GM21423 (cell line): Measurements from ENCODE around the gene SULT1C3.
"Not testable (repeated sequence)": the region's sequence is repeated elsewhere in the genome, so short reads cannot be mapped to it uniquely, and the experiment has no call there.

Experiments
- ATAC-seq: cut with Tn5 transposase; IDR thresholded peaks from one replicate; pipeline ENCODE4 v1.9.1; 2021; ENCODE audit warnings: mild to moderate bottlenecking, moderate library complexity; ENCODE audit not compliant: unreplicated experiment

Gene SULT1C3

DNA sequence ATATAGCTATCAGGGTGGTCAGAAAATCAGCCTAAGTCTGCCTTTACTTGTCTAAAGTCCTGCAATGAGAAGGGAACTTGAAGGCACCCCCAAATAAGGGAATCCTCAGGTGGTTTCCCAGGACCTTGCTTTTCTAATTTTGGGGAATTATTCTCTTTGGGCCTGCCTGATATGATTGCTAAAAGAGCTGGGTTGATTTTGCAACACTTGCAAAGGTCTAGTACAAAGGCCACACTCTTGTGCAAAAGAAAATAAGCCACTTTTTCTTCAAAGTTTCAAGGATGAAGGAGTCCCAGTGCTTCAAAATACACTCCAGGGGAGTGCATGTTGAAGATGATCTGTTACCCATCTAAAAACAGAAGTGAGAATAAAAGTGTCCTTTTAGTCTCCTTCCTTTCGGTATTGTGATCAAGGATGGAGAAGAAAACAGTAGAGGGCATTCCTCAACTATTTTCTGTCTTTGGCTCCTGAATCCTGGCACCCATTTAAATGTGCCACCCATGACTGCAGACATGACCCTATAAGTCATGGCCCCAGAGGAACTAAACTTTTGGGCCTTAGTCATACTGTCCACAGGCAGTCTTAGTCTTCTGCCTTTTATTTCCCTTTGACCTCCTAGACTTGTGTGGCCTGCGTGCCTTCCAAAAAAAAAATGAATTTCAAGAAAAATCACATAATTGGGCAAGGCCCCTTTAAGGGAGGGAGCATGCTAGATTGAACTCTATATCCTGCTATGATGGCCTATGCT, 5.1 kb downstream of the SULT1C3 start:
- ATAC-seq: no peak

DNA sequence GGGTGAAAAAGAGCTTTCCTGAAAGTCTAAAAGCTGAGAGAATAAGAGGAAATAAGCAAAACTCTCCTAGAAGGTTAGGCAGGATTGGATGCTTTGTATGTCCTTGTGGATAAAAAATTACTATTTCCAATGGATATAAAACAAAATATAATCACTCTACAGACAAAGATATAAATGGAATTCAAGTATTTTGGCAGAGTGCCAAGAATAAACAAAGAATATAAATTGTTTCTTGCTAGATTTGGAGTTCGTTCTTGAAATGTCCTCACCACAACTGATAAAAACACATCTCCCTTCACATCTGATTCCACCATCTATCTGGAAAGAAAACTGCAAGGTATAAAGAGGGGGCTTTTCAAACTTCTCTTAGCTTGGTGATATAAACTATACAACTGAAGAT, 13.3 kb downstream of the SULT1C3 start:
- ATAC-seq: no peak

DNA sequence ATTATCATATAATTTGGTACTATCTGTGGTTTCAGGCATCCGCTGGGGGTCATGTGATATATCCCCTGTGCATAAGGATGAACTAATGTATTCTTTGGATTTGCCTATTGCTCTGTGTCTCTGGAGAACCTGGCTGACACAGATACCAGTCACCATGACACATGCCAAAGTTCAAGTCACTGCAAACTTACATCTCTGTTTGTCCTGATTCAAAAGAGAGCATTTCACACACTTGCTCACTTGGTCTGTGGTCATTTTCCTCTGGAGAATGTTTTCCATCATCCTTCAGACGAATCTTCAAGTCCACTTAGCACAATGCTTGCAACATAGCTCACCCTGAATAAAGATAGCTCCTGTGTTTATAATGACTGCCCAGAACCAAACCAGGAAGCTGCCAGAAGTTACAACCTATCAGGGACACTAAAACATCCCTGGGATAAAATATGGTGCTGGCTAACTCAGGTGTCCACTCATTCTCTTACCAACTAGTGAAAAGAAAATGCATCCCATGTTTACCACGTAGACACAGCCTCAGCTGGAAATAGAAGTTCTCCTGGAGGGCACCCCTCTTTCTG, 18.1 kb downstream of the SULT1C3 start:
- no peak for ATAC-seq

DNA sequence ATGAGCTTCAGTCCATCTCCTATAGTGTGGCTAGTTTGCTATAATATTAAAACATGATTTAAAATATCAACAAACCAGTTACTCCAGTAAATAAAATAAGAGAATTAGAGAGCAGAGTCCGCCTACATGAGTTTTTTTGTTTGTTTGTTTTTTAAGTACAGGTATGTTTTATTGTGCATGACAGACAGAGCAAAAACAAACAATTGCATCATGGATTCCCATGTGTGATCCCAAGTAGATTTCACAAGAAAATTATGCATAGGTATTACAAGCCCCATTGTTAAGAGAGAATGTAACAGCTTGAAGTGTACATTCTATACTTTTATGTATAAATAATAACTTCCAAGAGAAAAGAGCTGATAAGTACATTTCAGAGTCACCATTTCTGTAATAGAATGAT, 21.0 kb downstream of the SULT1C3 start:
- ATAC-seq: no peak

DNA sequence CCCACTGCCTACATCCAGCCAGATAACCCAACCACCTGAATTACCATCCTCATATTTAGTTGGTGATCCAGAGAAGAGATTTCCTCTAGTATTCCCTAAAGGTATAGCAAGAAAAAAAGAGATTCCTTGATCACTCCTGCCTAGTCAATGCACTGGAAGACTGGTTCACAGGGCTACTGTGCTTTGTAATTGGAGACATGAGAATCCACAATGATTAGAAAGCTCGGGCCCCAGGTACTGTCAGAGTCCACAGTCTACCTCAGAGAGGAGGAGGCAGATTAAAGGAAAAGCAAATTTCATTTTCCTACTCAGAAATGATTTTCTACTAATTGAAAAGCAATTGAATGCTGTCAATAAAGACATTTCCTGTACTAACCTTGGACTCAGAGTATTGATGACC, 22.3 kb downstream of the SULT1C3 start:
- ATAC-seq: no peak

DNA sequence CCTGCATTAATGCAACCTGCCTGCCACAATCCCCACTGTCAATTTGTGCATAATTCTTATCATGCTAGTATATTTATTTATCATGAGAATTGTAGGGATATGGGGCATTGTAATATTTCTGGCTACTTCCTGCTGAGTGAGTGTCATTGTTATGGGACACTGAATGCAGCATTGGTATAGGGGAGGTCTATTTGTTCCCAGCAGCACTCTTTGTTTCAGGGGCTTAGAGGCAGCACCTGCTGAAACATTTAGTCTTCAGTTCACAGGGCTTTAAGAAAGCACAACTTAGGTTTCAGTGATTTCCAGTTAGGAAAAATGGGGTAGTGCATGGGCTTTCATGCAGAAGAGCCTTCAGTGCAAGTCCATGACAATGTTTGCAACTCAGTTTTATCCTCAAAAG, 23.6 kb downstream of the SULT1C3 start:
- no peak for ATAC-seq

DNA sequence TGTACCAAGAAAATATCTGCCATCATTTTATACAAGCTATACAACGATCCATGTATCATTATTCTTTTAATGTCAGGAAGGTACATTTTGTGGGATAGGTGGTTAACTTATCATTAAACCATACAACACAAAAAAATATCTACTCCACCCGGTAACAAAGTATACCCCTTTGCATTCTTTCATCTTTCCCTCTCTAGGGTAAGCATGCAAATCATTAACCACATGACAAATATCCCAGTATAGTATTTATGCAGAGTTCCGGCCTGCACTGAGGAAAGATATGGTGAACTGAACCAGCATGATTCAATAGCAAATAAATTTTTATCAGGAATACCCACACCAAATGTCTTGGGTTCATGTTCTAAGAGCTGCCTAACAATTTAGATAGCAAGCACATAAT, 26.4 kb downstream of the SULT1C3 start:
- ATAC-seq: no peak

DNA sequence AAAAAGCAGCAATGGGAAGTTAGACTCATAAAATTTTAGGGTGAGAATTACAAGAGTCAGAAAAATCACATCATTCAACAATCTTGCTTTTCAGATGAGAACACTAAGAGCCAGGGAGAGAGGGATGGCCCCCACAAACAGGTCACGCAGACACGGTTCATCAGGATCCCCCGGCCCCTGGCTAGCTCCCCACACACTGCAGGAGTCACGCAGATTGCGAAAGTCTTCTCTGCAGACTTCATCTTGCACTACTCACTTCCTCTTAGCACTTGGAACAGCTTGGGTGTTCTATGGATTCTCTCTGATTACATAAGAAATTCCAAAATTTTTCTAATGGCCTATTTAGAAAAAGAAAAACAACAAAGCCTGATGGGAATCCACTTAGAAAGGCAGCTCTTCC, 27.3 kb downstream of the SULT1C3 start:
- ATAC-seq: no peak

DNA sequence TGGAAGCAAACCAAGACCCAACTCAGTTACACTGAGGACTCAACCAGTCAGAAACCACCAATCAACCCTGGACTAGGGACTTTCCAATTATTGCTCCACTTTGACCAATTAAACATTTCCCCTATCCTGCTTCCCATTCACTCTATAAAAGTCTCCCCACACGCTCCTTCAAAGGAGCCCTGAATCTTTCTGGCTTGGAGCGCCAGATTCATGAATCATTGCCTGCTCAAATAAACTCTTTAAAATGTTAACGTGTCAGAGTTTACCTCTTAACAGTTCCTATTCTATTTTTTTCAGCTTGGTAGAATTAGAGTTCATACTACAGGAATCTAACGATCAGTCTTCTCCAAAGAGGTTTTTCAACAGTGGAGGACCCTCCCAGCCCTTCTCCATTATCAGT, 28.2 kb downstream of the SULT1C3 start:
- ATAC-seq: no peak

DNA sequence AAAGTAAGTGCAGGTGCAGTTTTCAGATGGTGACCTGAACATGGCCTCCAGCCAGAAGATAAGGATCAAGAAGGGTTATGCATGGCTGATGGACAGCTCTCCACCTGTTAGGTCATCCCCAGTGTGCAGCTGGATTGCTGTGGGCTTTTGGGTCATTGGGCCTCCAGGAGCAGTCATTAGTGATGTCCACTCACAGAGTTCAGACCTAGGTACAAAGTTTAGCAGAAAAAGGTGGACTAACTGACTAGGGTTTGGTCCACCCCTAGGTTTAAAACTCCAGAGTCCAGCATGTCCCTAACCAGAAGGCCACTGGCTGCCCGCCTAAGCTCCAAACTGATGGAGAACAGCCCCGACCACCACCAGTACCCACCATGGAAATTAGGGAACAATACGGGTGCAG, 30.6 kb downstream of the SULT1C3 start:
- no peak for ATAC-seq

DNA sequence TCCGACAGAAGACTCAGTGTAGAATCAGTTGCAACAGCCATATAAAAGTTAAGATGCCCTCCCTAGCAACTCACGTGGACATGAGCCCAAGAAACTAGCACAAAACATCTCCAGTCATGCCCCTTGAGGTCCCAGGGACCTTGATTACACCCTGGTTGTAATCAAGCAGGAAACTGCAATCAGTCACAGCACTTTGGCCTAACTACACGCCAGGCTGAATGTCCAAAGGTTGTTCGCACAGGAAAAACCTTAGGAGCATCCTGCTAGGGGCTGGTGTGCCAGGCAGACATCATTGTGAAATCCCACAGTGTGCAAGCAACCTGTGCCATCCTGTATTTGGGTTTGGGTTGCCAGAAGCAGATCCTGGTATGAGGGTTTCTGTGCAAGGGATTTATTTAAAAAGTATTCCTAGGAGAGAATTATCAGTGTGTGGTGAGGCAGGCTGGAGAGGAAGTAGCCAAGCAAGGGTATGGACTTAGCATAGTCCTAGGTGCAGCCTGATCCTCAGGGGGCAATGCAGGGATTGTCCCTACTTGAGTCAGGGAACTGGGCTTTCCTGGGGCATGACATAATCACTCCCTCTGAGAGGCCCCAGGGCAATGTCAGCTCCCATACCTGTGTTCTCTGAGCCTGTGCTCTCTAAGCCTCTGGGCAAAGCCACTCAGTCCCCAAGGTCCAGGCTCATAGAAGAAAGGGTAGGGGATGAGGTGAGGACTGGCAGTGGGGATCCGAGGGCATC, 31.2 kb downstream of the SULT1C3 start:
- no peak for ATAC-seq

DNA sequence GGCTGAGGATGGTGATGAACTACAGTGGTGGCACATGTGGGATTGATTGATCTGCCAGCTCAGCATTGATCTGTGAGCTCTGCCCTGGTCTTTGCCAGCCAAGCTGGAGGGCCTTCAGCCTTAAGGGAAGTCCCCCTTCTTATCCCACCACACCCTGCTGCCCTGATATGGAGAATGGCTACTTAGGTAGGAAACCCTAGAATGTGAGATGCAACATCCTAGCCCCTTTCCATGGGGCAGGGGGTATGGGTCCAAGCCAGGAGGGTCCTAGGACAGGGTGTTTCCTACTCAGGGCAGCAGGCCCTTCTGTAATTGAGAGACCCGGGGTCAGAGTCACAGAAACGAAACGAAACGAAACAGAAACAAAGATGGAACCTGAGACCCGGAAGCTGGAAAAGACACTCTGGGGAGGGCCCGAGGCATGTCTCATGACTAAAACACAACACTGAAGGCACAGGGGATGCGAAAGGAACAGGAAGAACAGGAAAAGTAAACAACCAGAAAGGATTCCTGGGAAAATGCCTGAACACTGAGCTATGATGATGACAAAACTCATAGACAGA, 32.0 kb downstream of the SULT1C3 start:
- no peak for ATAC-seq

DNA sequence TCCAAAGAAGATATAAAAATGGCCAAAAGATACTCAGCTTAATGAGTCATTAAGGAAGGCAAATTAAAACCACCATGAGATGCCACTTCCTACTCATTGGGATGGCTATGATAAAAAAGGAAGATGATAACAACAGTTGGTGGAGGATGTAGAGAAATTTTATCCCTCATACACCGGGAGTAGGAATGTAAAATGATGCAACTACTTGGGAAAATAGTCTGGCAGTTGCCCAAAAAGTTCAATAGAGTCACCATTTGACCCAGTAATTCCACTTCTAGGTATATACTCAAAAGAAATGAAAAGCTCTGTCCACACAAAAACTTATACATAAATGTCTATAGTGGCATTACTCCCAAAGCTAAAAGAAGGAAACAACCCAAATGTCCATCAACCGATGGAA, 38.9 kb downstream of the SULT1C3 start:
- no peak for ATAC-seq

DNA sequence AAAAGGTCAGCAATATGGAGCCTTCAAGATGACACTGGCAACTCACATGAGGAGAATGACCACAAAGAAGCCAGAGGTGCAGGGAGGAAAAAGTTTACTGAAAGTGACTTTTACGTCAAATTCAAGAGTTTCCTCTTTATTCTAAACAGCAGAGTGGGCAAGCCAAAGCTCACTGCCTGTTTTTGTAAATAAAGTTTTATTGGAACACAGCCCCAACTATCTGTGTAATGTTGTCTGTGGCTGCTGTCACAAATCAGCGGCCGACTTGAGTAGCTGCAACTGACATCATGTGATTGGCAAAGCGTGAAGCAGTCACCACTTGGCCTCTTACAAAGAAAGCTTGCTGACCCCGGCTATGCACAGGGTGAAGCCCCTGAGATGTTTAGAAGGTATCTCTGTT, 39.7 kb downstream of the SULT1C3 start:
- no peak for ATAC-seq

DNA sequence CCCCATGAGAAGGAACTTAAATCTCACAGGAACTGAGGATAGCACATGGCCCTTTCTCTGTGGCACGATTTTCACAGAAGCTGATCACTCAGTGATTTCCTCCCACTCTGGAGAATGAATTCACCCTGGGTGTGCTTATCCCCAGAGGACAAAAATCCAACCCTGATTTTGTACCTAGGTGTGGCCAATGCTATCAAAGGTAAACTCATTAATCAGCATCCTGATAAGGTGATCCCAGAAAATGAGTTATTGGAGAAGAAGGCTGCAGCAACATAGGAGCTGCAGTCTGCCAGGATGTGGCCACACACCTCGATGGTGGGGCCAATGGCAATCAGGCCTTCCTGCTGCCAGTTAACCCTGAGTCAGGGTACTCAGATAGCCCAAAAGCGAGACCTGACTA, 40.7 kb downstream of the SULT1C3 start:
- ATAC-seq: no peak

DNA sequence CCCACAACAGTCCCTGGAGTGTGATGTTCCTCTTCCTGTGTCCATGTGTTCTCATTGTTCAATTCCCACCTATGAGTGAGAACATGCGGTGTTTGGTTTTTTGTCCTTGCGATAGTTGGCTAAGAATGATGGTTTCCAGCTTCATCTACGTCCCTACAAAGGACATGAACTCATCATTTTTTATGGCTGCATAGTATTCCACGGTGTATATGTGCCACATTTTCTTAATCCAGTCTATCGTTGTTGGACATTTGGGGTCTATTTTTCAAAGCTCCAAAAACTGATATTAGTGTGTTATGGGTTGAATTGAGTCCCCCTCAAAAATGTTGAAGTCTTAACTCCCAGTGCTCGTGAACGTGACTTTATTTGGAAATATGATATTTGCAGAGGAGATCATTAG, 44.8 kb downstream of the SULT1C3 start:
- ATAC-seq: not testable (repeated sequence)

DNA sequence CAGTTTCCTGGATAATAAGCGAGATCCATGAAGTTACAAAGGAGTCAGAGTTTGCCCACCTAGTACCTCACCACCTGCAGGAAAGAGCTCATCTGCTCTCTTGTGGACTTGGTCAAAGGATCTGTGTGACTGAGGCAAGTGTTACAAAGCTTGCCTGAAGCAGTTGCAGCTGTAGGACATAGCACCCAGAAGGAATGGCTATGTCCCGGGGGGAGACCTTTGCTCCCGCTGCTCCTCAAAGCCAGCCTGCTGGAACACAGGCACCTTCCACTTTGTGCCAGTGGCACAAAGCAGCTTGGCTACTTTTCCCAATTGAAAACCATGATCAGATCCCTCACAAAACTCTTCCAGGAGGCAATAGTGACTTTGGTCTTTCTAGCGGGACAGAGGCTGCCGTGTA, 45.8 kb downstream of the SULT1C3 start:
- no peak for ATAC-seq

DNA sequence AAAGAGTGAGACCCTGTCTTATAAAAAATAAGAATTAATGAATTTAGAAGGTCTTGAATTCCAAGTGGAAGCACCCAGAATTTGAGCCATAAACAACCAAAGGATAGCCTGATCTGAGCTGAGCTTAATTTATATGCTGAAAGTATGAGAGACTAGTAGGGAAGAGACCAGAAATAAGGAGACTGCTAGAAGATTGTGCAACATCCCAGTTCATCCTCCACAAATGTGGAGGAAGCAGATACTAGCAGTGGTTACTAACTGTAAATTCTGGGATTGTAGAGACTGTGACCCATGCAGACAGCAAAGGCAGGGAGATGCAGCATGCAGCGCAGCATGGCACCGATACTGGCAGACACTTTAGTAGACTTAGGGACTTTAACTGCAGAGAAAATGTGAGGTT, 47.4 kb downstream of the SULT1C3 start:
- ATAC-seq: no peak

DNA sequence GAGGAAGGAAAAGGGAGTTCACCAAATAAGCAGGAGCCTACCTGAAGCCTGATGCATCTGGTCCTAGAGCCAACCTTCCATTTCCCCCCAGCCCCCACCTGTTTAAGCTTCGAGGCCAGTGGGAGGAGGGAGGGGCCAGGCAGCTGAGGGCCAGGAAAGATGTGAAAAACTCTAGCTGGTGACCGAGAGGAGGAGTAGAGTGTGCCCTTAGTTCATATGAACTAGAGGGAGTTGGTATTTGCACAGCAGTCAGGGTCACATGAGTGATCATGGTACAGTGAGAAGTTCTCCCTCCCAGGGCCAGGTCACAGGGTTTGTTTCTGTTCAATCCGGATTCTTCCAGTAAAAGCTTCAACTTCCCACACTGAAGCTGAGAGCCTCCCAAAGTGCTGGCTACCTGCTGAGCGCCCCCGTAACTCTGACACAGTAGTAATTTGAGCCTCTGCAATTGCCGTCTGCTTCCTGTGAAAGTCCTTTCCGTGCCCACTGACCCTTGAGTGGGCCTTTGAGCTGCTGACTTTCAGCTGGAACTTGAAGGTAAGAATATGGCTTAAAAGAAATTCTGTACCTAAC, 48.9 kb downstream of the SULT1C3 start, which contains the start of gene SULT1C2:
TSS of gene SULT1C2 (plus strand) at position 362 of the 573 bp plus-strand sequence. CDS start 4,773 bp downstream, outside the sequence.
- ATAC-seq: no peak

DNA sequence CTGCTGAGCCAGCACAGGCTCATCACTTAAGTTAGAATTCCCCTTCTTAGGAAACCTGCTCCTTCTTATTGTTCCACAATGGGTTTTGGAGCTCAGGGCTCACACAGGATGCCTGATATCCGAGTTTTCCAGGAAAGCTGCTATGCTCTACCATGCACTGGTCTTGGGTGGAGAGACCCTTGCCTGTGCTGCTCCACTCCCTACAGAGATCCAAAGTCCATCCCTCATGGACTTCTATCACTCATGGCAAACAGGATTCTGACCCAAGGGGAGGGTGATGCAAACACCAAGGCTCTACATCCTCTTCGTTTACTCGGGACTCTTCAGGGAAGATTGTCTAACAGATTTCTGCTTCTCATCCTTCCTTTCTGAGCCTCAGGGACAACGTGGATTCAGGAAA, 54.1 kb downstream of the SULT1C3 start:
- ATAC-seq: no peak

DNA sequence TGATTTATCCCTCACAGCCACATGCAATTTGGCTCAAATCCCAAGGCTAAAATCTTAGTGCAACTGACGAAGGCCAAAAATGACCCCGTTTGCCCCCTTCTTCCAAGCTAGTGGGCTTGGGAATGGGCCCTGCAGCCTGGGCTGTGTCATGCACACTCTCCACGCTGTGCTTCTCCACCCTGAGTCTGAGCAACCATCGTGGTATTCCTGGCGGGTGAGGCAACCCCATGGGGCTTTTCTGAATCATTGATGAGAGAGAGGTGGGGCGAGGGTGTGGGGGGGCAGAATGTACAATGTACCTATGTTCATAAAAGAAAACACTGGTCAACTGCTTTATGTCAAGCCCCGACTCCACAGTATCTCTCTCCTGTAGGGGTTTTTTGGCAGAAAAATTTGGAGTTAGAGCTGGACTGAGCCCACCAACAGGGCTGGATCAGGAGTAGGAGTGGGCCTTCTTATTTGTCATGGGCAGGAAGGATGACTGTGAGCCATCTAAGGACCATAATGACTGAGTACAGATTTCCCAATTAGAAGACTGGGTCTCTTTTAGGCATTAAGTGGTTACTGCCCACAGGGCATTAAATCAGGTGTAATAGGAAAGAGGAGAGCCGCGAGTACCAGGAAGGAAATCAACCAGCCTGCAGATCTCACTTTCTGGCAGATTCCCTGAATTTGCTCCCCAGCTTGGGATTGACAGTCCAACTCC, 57.8 kb downstream of the SULT1C3 start:
- ATAC-seq: no peak
